ENCODE measurements around the gene GNG7. TPM values are rescaled to one million over a fixed set of nuclear protein-coding genes. Genes with fewer than 3 reads are reported as not detected.

Gene GNG7
- total RNA-seq: under 0.01 TPM in 1 of 2 replicates, not detected in the other

- peak; percentile 80 for DNase-seq (ENCODE audit: low read depth)
These were observed at the start of gene GNG7 for GRCh38 chr19:2702170-2703076. TSS of gene GNG7 (minus strand) at chr19:2702694. CDS start at chr19:2520688, 182,006 bp downstream.

GRCh38 chr19:2751438-2751830 is 48.9 kb upstream of the GNG7 start:
- H3K4me3 ChIP-seq (ENCODE audit: low read depth, low read length): no peak overlapping the region
- TF ChIP-seq CTCF (IDR thresholded peaks at IDR 0.05; ENCODE audit: insufficient read depth, low read depth, low read length): no peak
- no peak for DNase-seq (ENCODE audit: low read depth)

More at GRCh38 chr19:2702170-2703076, at the start of gene GNG7:
- peak within 1 kb of the TSS; percentile 57 for H3K4me3 ChIP-seq (ENCODE audit: low read depth, low read length)
- no peak for TF ChIP-seq CTCF (IDR thresholded peaks at IDR 0.05; ENCODE audit: insufficient read depth, low read depth, low read length)

- TF ChIP-seq CTCF (IDR thresholded peaks at IDR 0.05; ENCODE audit: insufficient read depth, low read depth, low read length): no peak
- H3K4me3 ChIP-seq (ENCODE audit: low read depth, low read length): no peak overlapping the region
- no peak for DNase-seq (ENCODE audit: low read depth)
These were observed 48.4 kb upstream of the GNG7 start for GRCh38 chr19:2750808-2751437.

GRCh38 chr19:2747349-2747748 is 44.9 kb upstream of the GNG7 start:
- DNase-seq (ENCODE audit: low read depth): no peak
- TF ChIP-seq CTCF (IDR thresholded peaks at IDR 0.05; ENCODE audit: insufficient read depth, low read depth, low read length): no peak
- H3K4me3 ChIP-seq (ENCODE audit: low read depth, low read length): no peak overlapping the region

- DNase-seq (ENCODE audit: low read depth): no peak
- TF ChIP-seq CTCF (IDR thresholded peaks at IDR 0.05; ENCODE audit: insufficient read depth, low read depth, low read length): no peak
- H3K4me3 ChIP-seq (ENCODE audit: low read depth, low read length): no peak overlapping the region
These were observed 41.6 kb upstream of the GNG7 start for GRCh38 chr19:2744113-2744512.

GRCh38 chr19:2743099-2743498 is 40.6 kb upstream of the GNG7 start:
- H3K4me3 ChIP-seq (ENCODE audit: low read depth, low read length): no peak overlapping the region
- no peak for TF ChIP-seq CTCF (IDR thresholded peaks at IDR 0.05; ENCODE audit: insufficient read depth, low read depth, low read length)
- DNase-seq (ENCODE audit: low read depth): no peak
